ENCODE results near the gene SLC2A10.
A peak's percentile ranks its signal among the peaks of the same experiment; 100 is the strongest.

The SLC2A10 gene

DNA sequence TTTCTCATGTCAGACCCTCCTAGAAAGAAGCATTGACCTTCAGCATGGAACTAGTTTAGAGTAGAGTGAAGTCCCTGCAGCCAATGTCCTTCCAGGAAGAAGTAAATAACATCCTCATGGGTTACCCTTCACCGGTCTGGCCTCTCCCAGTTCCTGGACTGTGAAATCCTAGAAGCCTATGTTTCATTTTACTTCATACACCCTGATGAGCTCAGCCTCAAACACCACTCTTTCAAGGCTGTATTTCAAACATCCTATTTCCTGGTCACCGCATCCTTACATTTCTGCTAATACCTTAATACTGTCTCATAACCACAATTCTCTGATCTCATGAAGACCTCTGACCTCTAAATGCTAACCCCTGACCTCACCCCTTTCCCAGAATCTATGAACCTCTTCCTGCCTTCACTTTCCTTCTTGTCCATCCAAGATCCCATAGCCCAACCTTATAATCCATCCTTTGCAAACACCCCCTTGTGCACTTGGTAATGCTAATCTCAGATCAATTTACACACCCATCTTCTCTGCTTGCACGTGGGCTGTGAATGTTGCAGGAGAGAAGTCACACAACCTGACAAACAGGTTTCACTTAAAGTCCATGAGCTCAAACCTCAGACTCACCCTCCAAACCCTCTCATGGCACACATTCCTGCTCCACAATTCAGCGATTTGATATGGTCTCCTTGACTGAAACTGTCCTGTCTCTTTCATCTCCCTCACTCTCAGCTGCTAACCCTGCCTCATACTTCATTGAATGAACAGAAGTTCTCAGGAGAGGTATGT is 30.2 kb downstream of the SLC2A10 start:
- DNase-seq: no peak

DNA sequence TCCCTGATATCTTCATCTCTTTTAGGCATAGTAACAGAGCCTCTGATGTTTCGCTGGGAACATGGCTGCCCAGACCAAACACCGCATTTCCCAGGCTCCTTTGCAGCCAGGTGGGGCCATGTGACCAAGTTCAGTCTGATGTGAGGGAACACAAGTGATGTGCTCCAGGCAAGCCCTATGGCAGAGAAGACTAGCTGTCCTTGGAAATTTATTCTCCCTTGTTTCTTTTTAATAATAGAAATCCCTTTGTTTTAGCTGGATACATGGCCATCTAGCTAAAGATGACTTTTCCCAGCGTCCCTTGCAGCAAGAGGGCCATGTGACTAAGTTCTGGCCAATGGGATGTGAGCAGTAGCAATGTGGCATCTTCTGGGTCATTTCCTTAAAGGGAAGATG is 30.8 kb downstream of the SLC2A10 start:
- DNase-seq: no peak

DNA sequence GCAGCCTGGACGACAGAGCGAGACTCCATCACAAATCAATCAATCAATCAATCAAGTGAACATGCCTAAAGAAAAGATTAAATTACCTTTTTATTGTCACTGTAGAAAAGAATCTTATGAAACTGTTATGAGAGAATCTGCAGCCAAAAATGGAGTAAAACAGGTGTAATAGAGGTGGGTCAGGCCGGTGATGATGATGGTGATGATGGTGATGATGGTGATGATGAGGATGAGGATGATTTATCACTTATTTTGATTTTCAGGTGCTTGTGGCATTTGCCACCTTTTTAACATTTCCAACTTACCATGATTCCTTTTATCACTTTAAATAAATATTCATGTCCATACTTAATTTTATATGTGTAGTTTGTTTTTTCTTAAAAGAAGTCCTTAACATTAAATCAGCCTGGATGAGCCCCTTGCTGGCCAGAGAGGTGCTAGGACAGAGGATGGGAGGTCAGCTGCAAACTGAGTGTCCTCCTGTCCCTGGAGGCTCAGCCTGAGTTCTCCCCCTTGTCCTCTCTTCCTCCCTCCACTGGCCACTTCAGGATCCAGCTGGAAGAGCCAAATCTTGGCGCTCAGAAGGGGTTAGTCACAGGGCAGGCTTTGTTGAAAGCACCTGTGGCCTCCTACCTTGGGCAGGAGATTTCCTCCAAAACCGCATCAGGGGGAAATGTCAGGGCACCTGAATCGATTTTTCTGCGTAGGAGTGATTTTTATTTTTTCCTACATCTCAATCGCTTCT is 32.6 kb downstream of the SLC2A10 start:
- DNase-seq: no peak

DNA sequence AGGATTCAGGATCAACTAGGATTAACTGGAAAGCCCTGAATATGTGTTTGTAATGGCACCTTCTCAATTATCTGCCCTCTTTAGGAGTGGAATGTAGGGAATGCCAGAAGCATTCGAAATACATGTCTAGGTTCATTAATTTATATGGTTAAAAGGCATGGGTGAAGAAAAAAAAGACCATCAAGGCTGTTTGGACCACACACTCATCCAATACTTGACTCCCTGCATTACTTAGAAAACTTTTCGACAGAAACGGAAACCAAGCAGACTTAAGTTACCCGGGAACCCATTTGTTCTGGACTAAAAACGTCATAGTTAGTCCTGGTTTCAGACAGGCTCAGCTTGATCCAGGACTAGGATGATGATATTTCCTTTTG is 33.2 kb downstream of the SLC2A10 start:
- DNase-seq: no peak

DNA sequence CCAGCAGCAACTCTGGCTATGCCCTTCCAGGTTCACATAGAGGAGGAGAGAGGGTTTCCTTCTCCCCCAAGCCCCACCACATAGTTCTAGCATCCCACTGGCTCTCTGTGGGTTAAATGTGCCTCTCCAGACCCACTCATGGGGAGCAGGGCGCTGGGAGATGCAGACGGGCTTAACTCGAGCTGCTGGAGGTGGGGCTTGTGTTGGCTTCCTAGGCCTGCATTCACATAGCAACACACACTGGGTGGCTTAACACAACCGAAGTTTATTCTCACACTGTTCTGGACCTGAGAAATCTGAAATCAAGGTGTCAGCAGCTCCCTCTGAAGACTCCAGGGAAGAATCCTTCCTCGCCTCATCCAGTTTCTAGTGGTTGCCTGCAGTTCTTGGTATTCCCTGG is 33.6 kb downstream of the SLC2A10 start:
- no peak for DNase-seq

DNA sequence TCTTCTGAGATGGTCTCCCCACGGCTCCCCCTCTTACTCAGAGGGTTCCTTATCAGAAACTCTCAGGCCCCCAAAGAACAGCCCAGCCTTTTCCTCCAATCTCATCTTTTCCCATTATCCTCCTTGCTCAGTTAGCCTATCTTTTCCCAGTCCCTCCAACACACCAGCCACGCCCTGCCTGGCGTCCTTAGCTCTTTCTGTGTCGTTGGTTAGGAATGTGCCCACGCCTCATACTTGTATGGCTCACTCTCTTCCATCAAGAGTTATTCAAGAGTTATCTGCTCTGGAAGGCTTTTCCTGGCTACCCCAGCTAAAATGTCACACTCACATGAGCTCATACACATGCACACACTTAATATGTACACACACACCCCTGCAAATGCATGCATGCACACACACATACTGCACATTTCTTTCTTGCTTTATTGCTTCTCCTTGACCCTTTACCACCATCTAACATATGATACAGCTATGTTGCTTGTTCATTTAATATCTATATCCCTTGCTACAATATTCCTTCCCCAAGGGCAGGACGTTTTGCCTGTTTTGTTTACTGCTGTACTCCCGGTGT is 37.6 kb downstream of the SLC2A10 start:
- no peak for DNase-seq

DNA sequence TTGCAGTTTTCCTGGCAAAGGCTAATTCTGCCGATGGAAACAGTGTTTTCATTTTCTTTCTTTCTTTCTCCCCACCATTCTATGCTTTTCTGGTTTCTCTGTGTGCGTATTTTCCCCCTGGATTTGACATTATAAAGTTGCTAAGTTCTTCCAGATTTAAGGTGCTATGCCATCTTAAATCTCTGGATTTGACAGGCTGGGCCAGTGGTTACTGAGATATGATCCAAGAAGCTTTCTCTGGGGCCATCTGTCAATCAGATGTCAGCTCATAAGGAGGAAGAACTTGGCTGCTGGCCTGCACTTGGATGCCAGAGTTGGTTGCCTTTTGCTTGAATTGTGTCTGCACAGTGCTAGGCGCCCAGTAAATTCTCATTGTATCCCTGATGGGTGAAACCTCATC is 39.7 kb downstream of the SLC2A10 start:
- DNase-seq: no peak

DNA sequence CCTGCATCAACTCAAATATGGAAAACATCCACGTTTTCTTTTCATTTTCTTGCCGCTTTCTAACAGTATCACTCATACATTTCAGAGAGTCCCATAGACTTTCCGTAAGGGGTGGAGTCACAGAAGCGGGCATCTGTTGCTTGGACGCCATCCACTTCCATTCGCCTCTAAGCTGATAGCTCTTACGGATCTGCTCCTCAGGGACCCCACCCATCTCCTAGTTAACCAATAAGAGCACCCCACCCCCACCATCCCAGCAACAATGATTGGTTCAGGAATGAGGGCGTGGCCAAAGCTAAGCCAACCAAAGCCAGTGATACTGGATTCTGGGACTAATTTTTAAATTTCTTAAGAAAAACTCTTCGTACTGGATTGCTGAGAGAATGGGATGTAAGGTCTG is 42.4 kb downstream of the SLC2A10 start:
- no peak for DNase-seq

DNA sequence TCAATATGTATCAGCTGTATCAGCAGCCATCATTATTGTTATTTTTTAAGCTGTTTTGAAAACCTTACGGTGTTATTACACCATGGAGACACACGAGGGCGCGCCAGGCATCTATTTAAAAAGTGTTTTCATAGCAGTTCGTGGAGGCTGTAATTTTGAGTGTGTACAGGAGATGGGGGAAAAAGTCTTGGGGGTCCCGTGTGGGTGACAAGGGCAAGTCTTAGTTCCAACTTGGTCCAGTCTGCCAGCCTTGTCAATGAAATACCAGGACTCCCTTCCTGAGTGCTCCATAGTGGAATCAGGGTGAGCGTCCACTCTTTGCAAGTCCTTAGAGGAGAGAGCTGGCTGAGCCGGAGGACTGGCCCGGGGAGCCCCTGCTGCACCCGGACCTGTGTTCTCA is 43.3 kb downstream of the SLC2A10 start:
- DNase-seq: peak; percentile 49

DNA sequence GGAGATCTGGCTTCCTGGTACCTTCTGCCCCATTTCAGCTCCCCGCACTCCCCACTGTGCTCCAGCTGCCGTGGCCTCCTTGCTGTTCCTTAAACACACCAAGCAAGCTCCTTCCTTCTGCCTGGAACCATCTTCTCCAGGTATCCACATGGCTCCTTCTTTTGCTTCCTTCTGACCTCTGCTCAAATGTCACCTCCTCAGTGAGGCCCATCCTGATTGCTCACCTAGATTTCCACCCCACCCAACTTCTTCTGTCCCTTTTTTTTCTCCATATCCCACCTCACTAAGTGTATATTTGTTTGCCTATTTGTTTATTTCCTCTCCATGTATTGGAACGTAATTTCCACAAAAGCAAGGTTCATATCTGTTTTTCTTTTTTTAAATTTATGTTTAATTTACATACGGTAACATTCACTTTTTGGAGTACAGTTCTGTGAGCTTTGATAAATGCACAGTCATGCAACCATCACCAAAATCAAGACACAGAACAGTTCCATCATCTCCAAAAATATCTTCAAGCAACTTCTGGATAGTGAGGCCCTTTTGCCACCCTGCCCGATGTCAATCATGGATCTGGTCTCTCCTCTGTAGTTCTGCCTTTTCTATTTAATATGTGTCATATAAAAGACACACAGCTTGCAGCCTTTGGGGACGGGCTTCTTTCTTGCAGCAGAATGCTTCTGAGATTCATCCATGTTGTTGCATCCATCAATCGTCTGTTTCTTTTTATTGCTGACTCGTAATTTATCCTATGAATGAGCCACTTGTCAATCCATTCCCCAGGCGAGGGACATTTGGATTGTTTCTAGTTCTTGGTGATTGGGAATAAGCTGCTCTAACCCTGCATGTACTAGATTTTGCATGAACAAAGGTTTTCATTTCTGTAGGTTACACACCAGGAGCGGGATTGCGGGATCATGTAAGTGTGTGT is 46.3 kb downstream of the SLC2A10 start:
- DNase-seq: no peak

DNA sequence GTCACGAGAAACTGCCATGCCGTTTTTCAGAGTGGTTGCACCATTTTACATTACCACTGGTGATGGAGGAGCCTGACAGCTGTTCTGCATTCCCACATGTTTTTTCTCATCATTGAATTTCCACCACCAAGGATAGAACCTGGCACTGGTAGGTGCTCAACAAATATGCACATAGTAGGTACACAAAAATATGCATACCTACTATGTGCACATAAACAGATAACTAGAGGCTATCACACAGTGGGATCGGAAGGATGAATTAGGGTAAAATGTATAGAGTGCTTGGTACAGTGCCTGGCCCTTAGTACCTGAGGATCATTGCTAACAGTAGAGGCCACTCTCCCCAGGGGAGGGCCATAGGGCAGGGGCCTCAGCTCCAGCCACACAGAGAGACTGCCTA is 47.0 kb downstream of the SLC2A10 start:
- no peak for DNase-seq

DNA sequence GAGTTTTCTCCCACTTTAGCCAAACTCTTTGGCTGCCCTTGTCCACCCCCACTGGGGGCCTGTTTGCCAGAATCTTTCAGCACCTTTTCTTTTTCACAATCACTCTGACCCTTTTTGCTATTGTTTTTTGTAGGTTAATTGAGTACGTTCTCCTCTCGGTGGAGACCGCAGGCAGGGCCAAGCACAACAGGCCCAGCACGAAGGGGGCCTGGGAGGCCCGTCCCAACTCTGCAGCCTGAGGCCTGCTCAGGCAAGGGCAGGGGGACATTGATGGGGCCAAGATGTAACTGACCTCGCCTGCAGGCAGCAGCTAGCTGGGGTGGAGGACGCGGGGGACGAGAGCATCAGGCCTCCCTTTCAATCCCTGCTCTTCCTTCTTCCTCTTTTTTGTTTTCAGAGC is 47.7 kb downstream of the SLC2A10 start:
- DNase-seq: no peak

DNA sequence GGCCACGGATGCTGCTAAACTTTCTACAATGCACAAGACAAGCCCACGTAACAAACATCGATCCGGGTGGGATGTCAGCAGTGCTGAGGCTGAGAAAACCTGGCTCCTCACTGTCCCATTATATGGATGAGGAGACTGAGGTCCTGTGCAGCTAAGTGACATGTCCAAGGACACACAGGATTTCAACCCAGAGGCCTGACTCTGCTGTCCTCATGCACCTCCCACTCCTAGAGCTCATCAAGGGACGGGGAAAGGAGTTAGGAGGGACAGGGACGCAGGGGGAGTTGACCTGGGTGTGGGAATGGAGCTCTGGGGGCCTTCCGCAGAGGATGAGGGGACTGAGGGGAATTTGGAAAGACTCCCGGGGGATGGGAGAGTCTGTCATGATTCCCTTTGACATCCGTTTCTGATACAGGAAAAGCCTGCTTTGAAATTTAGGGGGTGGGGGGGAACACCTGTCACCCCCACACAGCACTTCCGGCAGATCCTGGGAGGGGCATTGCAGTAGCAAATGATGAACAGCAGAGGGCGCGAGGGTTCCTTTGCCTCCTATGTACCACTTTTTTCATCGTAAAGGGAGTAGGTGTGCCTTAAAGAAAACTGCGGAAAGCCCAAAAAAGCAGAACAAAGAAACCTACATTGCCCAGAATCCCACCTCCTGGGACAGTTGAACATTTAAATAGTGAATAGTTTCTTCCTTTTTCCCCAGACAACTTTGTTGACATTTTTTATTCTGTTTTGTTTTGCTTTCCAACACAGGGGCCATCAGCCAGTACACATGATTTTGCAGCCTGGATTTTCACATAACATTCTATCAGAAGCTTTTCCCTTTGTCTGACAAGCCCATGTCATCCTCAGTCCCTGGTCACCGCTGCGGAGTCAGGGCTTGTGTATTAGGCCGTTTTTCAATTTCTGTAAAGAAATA is 48.6 kb downstream of the SLC2A10 start:
- peak; percentile 39 for DNase-seq

DNA sequence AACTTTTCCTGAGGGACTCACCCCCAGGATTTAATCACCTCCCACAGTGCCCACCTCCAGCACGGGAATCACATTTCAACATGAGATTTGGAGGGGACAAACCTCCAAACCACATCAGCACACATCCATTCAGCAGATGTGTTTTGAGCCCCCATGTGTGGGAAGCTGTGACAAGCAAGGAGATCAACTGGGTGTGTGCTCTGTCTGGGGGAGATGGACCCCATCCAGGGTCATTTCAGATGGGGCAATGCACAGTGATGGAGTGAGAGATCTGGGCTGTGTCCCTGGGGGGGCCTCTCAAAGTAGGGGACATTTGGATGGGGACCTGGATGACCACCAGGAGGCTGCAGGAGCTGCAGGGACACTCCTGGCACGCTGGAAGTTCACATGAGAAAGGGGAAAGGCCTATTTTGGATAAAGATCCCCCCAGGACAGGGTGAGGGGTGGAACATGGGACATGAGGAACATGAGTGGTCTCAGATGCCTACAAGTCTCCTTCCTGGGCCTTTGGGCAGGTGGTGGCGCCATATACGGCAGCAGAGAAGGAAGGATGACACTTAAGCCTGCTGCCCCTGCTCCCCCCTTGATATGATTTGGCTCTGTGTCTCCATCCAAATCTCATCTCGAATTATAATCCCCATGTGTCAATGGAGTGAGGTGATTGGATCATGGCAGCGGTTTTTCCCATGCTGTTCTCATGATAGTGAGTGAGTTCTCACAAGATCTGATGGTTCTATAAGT is 49.6 kb downstream of the SLC2A10 start:
- no peak for DNase-seq

DNA sequence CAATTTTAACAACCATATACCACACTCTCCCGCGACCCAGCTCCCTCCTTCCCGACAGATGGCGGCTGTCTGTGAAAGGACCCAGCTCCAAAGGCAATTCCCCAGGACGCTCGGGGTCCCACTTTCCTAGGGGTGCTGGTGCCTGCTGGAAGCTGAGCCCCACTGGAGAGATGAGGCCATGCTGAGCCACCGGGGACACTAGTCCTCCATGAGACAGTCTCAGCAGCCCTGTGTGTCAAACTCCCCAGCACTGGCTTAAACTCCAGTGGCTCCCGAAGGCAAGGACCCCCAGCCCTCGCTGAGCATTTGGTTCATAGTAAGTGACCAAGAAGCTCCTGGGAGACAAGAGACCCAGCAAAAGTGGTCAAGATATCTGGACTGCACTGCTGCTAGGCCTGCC is 52.1 kb downstream of the SLC2A10 start:
- no peak for DNase-seq

DNA sequence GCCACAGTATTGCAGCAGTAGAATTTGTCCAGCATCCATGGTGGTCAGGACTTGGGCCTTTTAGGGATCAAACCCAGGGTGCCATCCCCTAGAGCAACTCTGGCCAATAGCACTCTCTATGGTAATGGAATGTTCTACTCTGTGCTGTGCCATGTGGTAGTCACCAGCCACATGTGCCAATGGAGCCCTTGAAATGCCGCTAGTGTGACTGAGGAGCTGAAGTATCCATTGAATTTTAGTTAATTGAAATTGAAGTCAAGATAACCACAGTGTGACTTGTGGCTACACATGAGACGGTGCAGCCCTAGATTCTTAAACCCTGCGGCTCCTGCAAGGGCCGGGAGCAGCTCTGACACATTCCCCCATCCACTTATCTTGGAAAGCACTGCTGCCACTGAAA is 54.6 kb downstream of the SLC2A10 start:
- no peak for DNase-seq

DNA sequence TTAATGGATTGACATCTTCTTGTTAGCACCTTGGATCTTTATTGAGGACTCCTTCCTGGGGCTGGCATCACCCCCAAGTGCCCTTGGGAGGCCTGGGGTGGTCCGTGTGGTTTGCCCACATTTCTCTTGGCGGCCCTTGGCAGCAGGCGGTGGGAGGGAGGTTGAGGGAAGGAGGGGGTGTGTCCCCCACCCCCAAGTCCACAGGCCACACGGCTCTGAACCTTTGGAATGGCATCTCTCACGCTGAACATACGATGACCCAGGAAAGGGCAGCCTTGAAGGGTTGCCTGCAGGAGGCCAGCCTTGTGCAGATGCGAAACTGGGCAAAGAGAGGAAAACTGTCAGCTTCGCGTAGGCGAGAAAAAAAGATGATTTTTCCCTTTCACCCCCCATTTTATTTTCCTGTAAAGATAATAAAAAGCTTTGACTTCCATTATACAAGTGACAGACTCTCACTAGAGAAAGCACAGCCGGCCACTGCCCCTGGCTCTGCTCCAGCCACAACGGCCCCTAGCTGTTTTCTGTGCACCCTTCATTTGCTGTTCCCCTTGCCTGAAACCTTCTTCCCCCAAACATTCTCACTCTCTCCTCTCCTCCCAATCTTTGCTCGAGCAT is 56.2 kb downstream of the SLC2A10 start:
- DNase-seq: no peak

DNA sequence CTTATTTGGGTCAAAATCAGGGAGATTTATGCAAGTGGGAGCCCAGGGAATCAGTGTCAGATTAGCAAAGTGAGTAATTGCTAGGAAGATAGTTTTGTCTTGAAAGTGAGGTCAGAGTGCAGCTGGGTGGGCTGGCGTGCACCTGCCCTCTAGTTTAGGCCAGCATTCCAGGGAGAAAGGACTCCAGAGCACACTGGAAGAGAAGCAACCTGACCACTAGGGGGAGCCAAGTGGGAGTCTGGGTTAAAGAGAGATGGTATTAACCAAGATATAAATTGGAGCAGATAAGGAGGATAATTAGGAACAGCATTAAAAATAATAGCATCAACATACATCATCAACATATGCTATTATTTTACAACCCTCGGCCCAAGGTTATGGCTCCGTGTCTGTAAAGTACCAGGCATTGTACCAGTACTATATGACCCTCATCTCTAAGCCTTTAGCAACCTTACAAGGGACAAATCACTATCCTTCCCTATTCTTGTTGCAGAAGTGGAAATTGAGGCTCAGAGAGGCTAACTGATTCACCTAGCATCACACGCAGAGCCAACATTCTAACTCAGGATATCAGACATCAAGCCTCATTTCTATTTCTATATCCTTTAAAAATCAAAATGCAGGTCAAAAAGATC is 57.8 kb downstream of the SLC2A10 start:
- peak; percentile 2 for DNase-seq

DNA sequence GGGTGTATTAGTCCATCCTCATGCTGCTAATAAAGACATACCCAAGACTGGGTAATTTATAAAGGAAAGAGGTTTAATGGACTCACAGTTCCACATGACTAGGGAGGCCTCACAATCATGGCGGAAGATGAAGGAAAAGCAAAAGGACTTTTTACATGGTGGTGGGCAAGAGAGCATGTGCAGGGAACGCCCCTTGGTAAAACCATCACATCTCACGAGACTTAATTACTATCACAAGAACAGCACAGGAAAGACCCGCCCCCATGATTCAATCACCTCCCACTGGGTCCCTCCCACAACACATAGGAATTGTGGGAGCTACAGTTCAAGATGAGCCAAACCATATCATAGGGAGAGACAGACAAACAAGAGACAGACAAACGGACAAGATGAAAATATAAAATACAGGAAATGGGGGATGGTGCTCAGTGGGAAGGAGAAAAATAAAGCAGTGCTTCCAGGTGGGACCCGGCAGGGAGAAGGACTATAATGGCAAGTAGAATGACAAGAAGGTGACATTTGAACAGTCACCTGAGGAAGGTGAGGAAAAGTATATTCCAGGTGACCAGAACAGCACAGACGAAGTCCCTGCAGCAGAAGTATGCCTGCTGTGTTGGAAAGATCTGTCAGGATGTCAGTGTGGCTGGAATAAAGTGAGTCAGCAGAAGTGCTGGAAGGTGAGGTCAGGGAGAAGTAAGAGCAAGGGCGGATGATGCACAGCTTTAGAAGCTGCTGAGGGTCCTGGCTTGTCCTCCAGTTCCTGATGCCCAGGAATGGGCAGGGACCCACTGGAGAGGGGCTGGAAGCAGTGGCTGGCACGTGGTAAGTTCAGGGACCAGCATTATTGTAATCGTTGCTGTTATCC is 61.1 kb downstream of the SLC2A10 start:
- no peak for DNase-seq
